ENCODE measurements around the gene MAN1C1. TPM values are rescaled to one million over a fixed set of nuclear protein-coding genes. Genes with fewer than 3 reads are reported as not detected.

The MAN1C1 gene
- total RNA-seq, 1 experiment from 2014 or later: 0.40 TPM

GRCh38 chr1:25607123-25607522 lies 9.5 kb upstream of the MAN1C1 start:
- in situ Hi-C loops (cut with HindIII; ENCODE audit: low pct_unique_long_range_greater_than_20kb, low sequenced_read_pairs): no loop called here
- no peak for DNase-seq (ENCODE audit: low read depth, low spot score)

GRCh38 chr1:25608488-25609178 lies 8.0 kb upstream of the MAN1C1 start:
- in situ Hi-C loops (cut with HindIII; ENCODE audit: low pct_unique_long_range_greater_than_20kb, low sequenced_read_pairs): no loop called here
- DNase-seq (ENCODE audit: low read depth, low spot score): peak; percentile 72

GRCh38 chr1:25609921-25610320 lies 6.7 kb upstream of the MAN1C1 start:
- in situ Hi-C loops (cut with HindIII; ENCODE audit: low pct_unique_long_range_greater_than_20kb, low sequenced_read_pairs): no loop called here
- no peak for DNase-seq (ENCODE audit: low read depth, low spot score)

- DNase-seq (ENCODE audit: low read depth, low spot score): peak; percentile 20
- in situ Hi-C loops (cut with HindIII; ENCODE audit: low pct_unique_long_range_greater_than_20kb, low sequenced_read_pairs): no loop called here
Observed at GRCh38 chr1:25610822-25611630, 5.6 kb upstream of the MAN1C1 start.

- in situ Hi-C loops (cut with HindIII; ENCODE audit: low pct_unique_long_range_greater_than_20kb, low sequenced_read_pairs): no loop called here
- DNase-seq (ENCODE audit: low read depth, low spot score): no peak
Observed at GRCh38 chr1:25611843-25612242, 4.7 kb upstream of the MAN1C1 start.

- no peak for DNase-seq (ENCODE audit: low read depth, low spot score)
- in situ Hi-C loops (cut with HindIII; ENCODE audit: low pct_unique_long_range_greater_than_20kb, low sequenced_read_pairs): no loop called here
Observed at GRCh38 chr1:25612421-25612820, 4.2 kb upstream of the MAN1C1 start.

GRCh38 chr1:25613091-25613490 lies 3.5 kb upstream of the MAN1C1 start:
- no peak for DNase-seq (ENCODE audit: low read depth, low spot score)
- in situ Hi-C loops (cut with HindIII; ENCODE audit: low pct_unique_long_range_greater_than_20kb, low sequenced_read_pairs): no loop called here

- DNase-seq (ENCODE audit: low read depth, low spot score): no peak
- in situ Hi-C loops (cut with HindIII; ENCODE audit: low pct_unique_long_range_greater_than_20kb, low sequenced_read_pairs): no loop called here
Observed at GRCh38 chr1:25614501-25615171, 2.0 kb upstream of the MAN1C1 start.

- no peak for DNase-seq (ENCODE audit: low read depth, low spot score)
- in situ Hi-C loops (cut with HindIII; ENCODE audit: low pct_unique_long_range_greater_than_20kb, low sequenced_read_pairs): no loop called here
Observed at GRCh38 chr1:25615172-25615541, 1.4 kb upstream of the MAN1C1 start.

- no peak for DNase-seq (ENCODE audit: low read depth, low spot score)
- in situ Hi-C loops (cut with HindIII; ENCODE audit: low pct_unique_long_range_greater_than_20kb, low sequenced_read_pairs): no loop called here
Observed at GRCh38 chr1:25615563-25616094, 962 bp upstream of the MAN1C1 start.

GRCh38 chr1:25616987-25617624 lies 515 bp downstream of the MAN1C1 start:
- in situ Hi-C loops (cut with HindIII; ENCODE audit: low pct_unique_long_range_greater_than_20kb, low sequenced_read_pairs): no loop called here
- no peak for DNase-seq (ENCODE audit: low read depth, low spot score)

GRCh38 chr1:25617625-25618432 lies 1.2 kb downstream of the MAN1C1 start:
- DNase-seq (ENCODE audit: low read depth, low spot score): no peak
- in situ Hi-C loops (cut with HindIII; ENCODE audit: low pct_unique_long_range_greater_than_20kb, low sequenced_read_pairs): no loop called here

- in situ Hi-C loops (cut with HindIII; ENCODE audit: low pct_unique_long_range_greater_than_20kb, low sequenced_read_pairs): no loop called here
- DNase-seq (ENCODE audit: low read depth, low spot score): no peak
Observed at GRCh38 chr1:25618433-25618808, 1.8 kb downstream of the MAN1C1 start.

- in situ Hi-C loops (cut with HindIII; ENCODE audit: low pct_unique_long_range_greater_than_20kb, low sequenced_read_pairs): no loop called here
- peak; percentile 37 for DNase-seq (ENCODE audit: low read depth, low spot score)
Observed at GRCh38 chr1:25619101-25619890, 2.7 kb downstream of the MAN1C1 start.

- DNase-seq (ENCODE audit: low read depth, low spot score): no peak
- in situ Hi-C loops (cut with HindIII; ENCODE audit: low pct_unique_long_range_greater_than_20kb, low sequenced_read_pairs): no loop called here
Observed at GRCh38 chr1:25620211-25620610, 3.6 kb downstream of the MAN1C1 start.

- in situ Hi-C loops (cut with HindIII; ENCODE audit: low pct_unique_long_range_greater_than_20kb, low sequenced_read_pairs): no loop called here
Observed at GRCh38 chr1:25620701-25621350, 4.2 kb downstream of the MAN1C1 start.

More at GRCh38 chr1:25620701-25621350, 4.2 kb downstream of the MAN1C1 start:
- no peak for DNase-seq (ENCODE audit: low read depth, low spot score)

Measured in SK-MEL-5 (cell line).